GM19239 (cell line): ENCODE results near the gene PIGW.

Source experiments
- DNase-seq: peaks from one replicate; pipeline ENCODE4 v3.0.0; 2011; ENCODE audit warnings: low spot score; ENCODE audit not compliant: insufficient read length
- FAIRE-seq: peaks from 2 replicates; lab custom pipeline; 2011; peaks lifted over from hg19 to GRCh38; lab: Jason Lieb, UNC

PIGW gene

DNA sequence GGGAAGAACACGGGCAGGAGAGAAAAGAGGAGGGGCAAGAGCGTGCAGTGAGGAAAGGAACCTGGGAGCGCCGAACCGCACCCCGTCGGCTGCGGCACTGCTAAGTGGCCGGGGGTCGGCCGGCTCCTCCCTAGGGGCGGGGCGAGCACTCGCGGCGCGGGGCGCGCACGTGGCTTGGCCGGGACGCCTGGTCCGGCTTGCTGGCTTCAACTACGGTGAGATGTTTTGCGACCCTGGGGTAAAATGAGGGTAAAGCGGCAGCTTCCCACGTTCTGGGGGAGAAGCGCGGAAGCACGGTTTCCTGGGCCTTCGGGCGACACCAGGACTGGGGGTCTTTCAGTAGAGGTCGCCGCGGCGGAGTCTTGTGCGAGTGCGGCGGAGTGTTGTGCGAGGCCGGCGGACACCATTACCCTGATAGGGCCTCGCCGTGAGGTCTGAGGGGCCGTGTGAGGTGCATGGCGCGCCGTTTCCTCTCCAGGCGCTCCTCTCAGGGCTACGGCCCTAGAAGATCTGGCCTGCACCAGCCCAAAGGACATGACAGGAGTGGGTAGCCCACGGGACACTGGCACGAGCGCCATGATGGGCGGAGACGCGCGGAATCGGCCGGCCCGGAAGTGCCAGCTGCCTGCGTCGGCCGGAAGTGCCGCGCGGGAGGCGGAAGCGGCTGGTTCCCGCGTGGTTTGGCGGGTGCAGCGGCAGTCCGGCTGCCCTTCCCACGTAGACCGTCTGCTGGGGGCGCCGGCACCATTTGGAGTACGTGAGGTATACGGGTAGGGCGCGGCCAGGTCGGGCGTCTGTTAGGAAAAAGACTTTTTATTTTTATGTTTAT lies at the start of gene PIGW, which contains the start of gene MYO19:
PIGW (plus strand) TSS at position 148 of the 829 bp plus-strand sequence. CDS start 2,115 bp downstream, outside the sequence.
MYO19 (minus strand) TSS at position 29 of the 829 bp plus-strand sequence. CDS start 2,330 bp downstream, outside the sequence.
- FAIRE-seq, result no peak
- DNase-seq, result peak; percentile 71

- no peak for FAIRE-seq
- no peak for DNase-seq
These were observed 49.8 kb upstream of the PIGW start for GRCh38 chr17:36485027-36485426.

DNA sequence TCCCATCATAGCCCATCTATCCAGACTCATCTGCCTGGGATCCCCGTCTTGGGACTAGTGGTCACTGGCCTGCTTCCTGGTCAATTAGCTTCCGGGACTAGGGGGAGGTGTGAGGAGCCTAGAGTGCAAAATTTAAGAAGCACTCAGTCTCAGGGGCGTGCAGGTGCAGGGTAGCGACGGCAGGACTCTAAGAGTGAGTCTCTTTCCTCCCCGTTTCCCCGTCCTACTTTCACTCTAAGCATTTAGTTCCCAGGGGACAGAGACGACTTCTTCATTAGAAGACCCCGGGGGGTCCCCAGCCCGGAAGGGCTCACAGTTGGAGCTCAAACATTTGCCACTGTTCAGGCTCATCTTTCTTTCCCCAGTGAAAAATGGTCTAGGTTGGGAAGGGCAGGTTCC lies 49.0 kb upstream of the PIGW start:
- FAIRE-seq (no peak), DNase-seq (peak; percentile 56)

GRCh38 chr17:36486204-36487194 lies 48.3 kb upstream of the PIGW start, which contains the start of gene ZNHIT3:
TSS of gene ZNHIT3 (plus strand) at chr17:36486681. CDS start at chr17:36486700, 19 bp downstream.
- no peak for FAIRE-seq

GRCh38 chr17:36493956-36494355 lies 40.8 kb upstream of the PIGW start:
- FAIRE-seq, result no peak

More at GRCh38 chr17:36486204-36487194, 48.3 kb upstream of the PIGW start, which contains the start of gene ZNHIT3:
- DNase-seq, result peak; percentile 95

GRCh38 chr17:36494674-36495073 lies 40.1 kb upstream of the PIGW start:
- DNase-seq (no peak), FAIRE-seq (no peak)

More at GRCh38 chr17:36493956-36494355, 40.8 kb upstream of the PIGW start:
- DNase-seq, result no peak

DNA sequence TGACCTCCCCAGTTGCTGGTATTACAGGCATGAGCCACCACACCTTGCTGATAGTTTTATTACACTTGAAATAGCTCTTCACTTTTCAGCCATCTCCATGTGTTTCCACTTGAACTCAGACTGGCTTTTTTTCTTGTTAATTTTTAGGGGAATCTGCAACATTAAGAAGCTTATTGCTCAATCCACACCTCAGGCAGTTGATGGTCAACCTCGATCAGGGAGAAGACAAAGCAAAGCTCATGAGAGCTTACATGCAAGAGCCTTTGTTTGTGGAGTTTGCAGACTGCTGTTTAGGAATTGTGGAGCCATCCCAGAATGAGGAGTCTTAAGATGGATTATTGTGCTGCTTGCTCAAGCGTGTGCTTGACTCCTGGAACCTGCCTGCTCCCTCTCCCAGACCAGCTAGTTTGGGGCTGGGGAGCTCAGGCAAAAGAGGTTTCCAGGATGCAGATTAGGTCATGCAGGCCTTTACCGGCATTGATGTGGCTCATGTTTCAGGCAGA lies 39.7 kb upstream of the PIGW start:
- FAIRE-seq (no peak), DNase-seq (no peak)

GRCh38 chr17:36496018-36496789 lies 38.6 kb upstream of the PIGW start:
- FAIRE-seq (no peak), DNase-seq (no peak)

GRCh38 chr17:36498155-36498554 lies 36.6 kb upstream of the PIGW start:
- FAIRE-seq, result no peak

GRCh38 chr17:36498560-36499300 lies 36.1 kb upstream of the PIGW start:
- FAIRE-seq, result no peak
- no peak for DNase-seq

More at GRCh38 chr17:36498155-36498554, 36.6 kb upstream of the PIGW start:
- DNase-seq, result no peak

DNA sequence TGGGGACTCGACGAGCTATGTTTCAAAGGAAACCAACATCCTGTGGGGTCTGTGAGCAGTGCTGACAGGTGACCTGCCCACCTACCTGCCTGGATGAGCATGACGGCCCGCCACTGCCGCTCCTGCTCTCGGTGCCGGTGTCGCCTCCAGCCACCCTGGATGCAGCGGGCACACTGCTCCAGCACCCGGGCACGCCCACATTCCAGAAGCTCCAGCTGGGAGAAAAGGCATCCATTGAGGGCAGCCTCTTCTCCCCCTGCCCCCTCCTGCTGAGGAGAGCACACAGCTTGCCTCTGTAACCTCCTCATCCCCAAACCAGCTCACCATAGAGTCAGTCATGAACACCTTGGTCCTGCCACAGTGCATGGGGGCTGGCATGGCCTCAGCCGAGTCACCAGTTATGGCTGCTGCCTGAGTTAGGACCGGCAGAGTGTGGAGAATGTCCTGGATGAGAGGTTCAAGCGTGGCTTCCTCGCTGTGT lies 34.0 kb upstream of the PIGW start:
- no peak for FAIRE-seq
- no peak for DNase-seq

DNA sequence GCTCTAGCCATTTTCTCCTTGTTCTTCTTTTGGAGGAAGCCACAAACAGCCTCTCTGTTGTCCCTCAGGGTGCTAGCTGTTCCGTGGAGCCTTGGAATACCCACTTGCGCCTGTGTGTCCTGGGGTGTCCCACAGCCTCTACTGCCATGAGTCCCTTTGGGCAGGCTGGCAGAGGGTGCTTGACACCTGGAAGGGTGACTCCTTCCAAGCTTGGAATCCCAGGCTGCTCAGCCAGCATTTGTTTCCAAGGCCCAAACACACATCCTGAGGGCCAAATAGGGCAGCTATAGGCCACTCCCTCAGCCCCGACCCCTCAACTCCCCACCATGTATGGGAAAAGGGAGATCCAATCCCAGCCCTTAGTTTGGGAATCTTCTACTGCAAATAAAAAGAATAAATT lies 33.4 kb upstream of the PIGW start:
- FAIRE-seq (no peak), DNase-seq (no peak)

DNA sequence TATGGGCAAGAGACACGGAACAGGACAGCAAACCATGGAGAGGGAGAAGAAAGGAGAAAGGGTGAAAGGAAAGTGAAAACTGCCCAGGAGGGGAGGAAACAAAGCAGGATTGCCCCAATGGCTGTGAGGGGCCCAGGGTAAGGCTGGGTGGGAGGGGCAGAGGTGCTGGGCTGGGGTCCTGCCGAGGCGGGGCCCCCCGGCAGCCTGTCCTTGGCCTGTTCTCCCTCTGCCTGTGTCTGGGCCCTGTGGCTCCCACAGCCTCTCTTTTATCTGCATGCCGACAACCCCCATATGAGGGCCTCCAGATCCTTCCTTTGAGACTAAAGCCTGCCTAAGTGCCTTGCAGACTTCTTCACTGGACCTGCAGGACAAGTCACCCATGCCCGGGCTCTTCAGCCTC lies 32.8 kb upstream of the PIGW start:
- no peak for FAIRE-seq
- DNase-seq, result no peak

GRCh38 chr17:36503456-36504155 lies 31.2 kb upstream of the PIGW start:
- DNase-seq (no peak), FAIRE-seq (no peak)

DNA sequence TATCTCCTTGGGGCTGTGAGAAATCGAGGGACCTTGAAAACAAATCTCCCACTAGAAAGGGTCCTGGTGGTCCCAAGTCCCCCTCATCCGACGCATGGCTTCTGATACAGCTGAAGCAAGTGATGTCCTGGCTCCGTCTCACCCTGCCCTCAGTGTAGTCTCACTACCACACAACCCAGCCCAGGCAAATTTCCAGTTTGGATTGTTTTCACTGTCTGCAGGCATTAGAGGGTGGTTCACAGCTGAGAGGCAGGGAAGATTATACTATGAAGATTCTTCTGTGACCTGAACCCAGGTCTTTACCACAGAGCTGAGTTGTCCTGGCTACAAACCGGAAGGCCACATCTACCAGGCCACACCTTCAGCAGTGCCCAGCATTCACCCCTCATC lies 30.6 kb upstream of the PIGW start:
- no peak for DNase-seq
- no peak for FAIRE-seq

- no peak for FAIRE-seq
These were observed 29.6 kb upstream of the PIGW start for GRCh38 chr17:36505171-36505570.

DNA sequence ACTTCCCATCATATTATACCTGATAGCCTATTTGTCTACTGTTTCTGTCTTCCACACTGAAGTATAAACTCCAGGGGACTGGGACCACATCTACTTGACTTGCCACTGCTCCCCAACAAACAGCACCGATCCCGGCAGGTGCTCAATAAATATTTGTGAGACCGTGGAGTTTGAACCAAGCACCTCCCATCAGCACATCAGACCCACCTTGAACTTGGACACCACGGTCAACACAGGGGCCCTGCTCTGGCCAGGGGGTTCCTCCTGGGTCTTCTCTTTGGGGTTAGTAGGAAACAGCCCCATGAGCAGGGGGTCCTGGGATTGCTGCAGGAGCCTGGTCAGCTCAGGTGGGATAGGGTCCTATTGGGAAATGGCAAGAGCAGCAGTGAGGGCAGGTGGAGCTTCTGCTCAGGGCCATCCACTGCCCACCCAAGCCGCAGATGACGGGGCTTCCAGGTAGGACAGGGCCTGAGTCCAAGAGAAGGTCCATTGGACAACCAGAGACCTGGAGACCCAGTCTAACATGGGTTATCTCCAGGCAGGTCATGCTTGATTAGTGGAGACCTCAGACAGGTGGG lies 28.4 kb upstream of the PIGW start:
- FAIRE-seq (no peak), DNase-seq (no peak)

More at GRCh38 chr17:36505171-36505570, 29.6 kb upstream of the PIGW start:
- no peak for DNase-seq

GRCh38 chr17:36506831-36507230 lies 28.0 kb upstream of the PIGW start:
- FAIRE-seq (no peak), DNase-seq (no peak)
